ENCODE data around the gene STAT2.
A peak's percentile ranks its signal among the peaks of the same experiment; 100 is the strongest.
"Not testable (repeated sequence)": the region's sequence is repeated elsewhere in the genome, so short reads cannot be mapped to it uniquely, and the experiment has no call there.

STAT2 gene

GRCh38 chr12:56359851-56360767, at the start of gene STAT2:
Gene STAT2 (minus strand): TSS chr12:56360107. CDS start chr12:56356571, 3,536 bp downstream.
- Histone ChIP-seq H3K27me3 (ENCODE audit: control insufficient read depth, insufficient read depth, low read length) (no peaks in the 10 kb centered on the region), H3K9me3 (ENCODE audit: control insufficient read depth, insufficient read depth, low read length) (no peaks in the 10 kb centered on the region), H3K4me1 (ENCODE audit: control insufficient read depth, insufficient read depth, low read length) (0 out of 2 replicates have a peak, but pooled peaks cover 1% of the 10 kb centered on the region), H3K36me3 (ENCODE audit: control insufficient read depth, insufficient read depth, low read length) (peaks cover 12% of the 10 kb centered on the region; the same call in 1 of the 2 replicates), H3K4me3 (ENCODE audit: low read length) (peak within 1 kb of the TSS; percentile 88), H3K27ac (ENCODE audit: low read length) (no peak within 1 kb of the TSS)
- no CpG with 5 or more reads among the region's 54 CpGs for WGBS (ENCODE audit: insufficient coverage, insufficient read length)
- DNase-seq (ENCODE audit: low read depth, low spot score) = peak; percentile 99

- Histone ChIP-seq H3K9me3 (ENCODE audit: control insufficient read depth, insufficient read depth, low read length) (no peaks in the 10 kb centered on the region), H3K4me3 (ENCODE audit: low read length) (no peak overlapping the region), H3K36me3 (ENCODE audit: control insufficient read depth, insufficient read depth, low read length) (no peaks in the 10 kb centered on the region; the same call in 1 of the 2 replicates), H3K4me1 (ENCODE audit: control insufficient read depth, insufficient read depth, low read length) (no peaks in the 10 kb centered on the region), H3K27me3 (ENCODE audit: control insufficient read depth, insufficient read depth, low read length) (no peaks in the 10 kb centered on the region), H3K27ac (ENCODE audit: low read length) (no peak overlapping the region)
- WGBS (ENCODE audit: insufficient coverage, insufficient read length) = no CpG with 5 or more reads among the region's 5 CpGs
- no peak for DNase-seq (ENCODE audit: low read depth, low spot score)
These were observed 49.0 kb upstream of the STAT2 start for GRCh38 chr12:56408799-56409417.

- 100% methylated on average over 1 of the region's 3 CpGs for WGBS (ENCODE audit: insufficient coverage, insufficient read length)
- not testable (repeated sequence) for H3K4me1 ChIP-seq (ENCODE audit: control insufficient read depth, insufficient read depth, low read length)
These were observed 44.3 kb upstream of the STAT2 start for GRCh38 chr12:56404227-56404626.

GRCh38 chr12:56401612-56402011, 41.7 kb upstream of the STAT2 start:
- DNase-seq (ENCODE audit: low read depth, low spot score); H3K9me3 ChIP-seq (ENCODE audit: control insufficient read depth, insufficient read depth, low read length); H3K4me1 ChIP-seq (ENCODE audit: control insufficient read depth, insufficient read depth, low read length); H3K4me3 ChIP-seq (ENCODE audit: low read length); H3K36me3 ChIP-seq (ENCODE audit: control insufficient read depth, insufficient read depth, low read length); H3K27me3 ChIP-seq (ENCODE audit: control insufficient read depth, insufficient read depth, low read length); H3K27ac ChIP-seq (ENCODE audit: low read length): not testable (repeated sequence)

More at GRCh38 chr12:56404227-56404626, 44.3 kb upstream of the STAT2 start:
- H3K36me3 ChIP-seq (ENCODE audit: control insufficient read depth, insufficient read depth, low read length); H3K4me3 ChIP-seq (ENCODE audit: low read length); H3K27ac ChIP-seq (ENCODE audit: low read length); DNase-seq (ENCODE audit: low read depth, low spot score); H3K27me3 ChIP-seq (ENCODE audit: control insufficient read depth, insufficient read depth, low read length); H3K9me3 ChIP-seq (ENCODE audit: control insufficient read depth, insufficient read depth, low read length): not testable (repeated sequence)

- not testable (repeated sequence) for H3K27me3 ChIP-seq (ENCODE audit: control insufficient read depth, insufficient read depth, low read length); H3K27ac ChIP-seq (ENCODE audit: low read length); DNase-seq (ENCODE audit: low read depth, low spot score); H3K36me3 ChIP-seq (ENCODE audit: control insufficient read depth, insufficient read depth, low read length); H3K9me3 ChIP-seq (ENCODE audit: control insufficient read depth, insufficient read depth, low read length); H3K4me3 ChIP-seq (ENCODE audit: low read length); H3K4me1 ChIP-seq (ENCODE audit: control insufficient read depth, insufficient read depth, low read length)
- no CpG with 5 or more reads among the region's 3 CpGs for WGBS (ENCODE audit: insufficient coverage, insufficient read length)
These were observed 41.2 kb upstream of the STAT2 start for GRCh38 chr12:56401125-56401524.

GRCh38 chr12:56399466-56399865, 39.6 kb upstream of the STAT2 start:
- H3K36me3 ChIP-seq (ENCODE audit: control insufficient read depth, insufficient read depth, low read length); H3K4me3 ChIP-seq (ENCODE audit: low read length); H3K27me3 ChIP-seq (ENCODE audit: control insufficient read depth, insufficient read depth, low read length); H3K4me1 ChIP-seq (ENCODE audit: control insufficient read depth, insufficient read depth, low read length); H3K27ac ChIP-seq (ENCODE audit: low read length); H3K9me3 ChIP-seq (ENCODE audit: control insufficient read depth, insufficient read depth, low read length); DNase-seq (ENCODE audit: low read depth, low spot score): not testable (repeated sequence)
- WGBS (ENCODE audit: insufficient coverage, insufficient read length) = no CpG with 5 or more reads among the region's 3 CpGs

- H3K27me3 ChIP-seq (ENCODE audit: control insufficient read depth, insufficient read depth, low read length) = no peaks in the 10 kb centered on the region
- H3K9me3 ChIP-seq (ENCODE audit: control insufficient read depth, insufficient read depth, low read length) = no peaks in the 10 kb centered on the region; the same call in 1 of the 2 replicates
- no peak for DNase-seq (ENCODE audit: low read depth, low spot score)
- no peaks in the 10 kb centered on the region; the same call in 1 of the 2 replicates for H3K36me3 ChIP-seq (ENCODE audit: control insufficient read depth, insufficient read depth, low read length)
- no peak overlapping the region for H3K4me3 ChIP-seq (ENCODE audit: low read length)
- no peaks in the 10 kb centered on the region for H3K4me1 ChIP-seq (ENCODE audit: control insufficient read depth, insufficient read depth, low read length)
- no peak overlapping the region for H3K27ac ChIP-seq (ENCODE audit: low read length)
These were observed 38.4 kb upstream of the STAT2 start for GRCh38 chr12:56398324-56398723.

- no peaks in the 10 kb centered on the region for H3K27me3 ChIP-seq (ENCODE audit: control insufficient read depth, insufficient read depth, low read length)
- no peak for DNase-seq (ENCODE audit: low read depth, low spot score)
- H3K4me3 ChIP-seq (ENCODE audit: low read length) = no peak overlapping the region
- no CpG with 5 or more reads among the region's 2 CpGs for WGBS (ENCODE audit: insufficient coverage, insufficient read length)
- no peaks in the 10 kb centered on the region; the same call in 1 of the 2 replicates for H3K4me1 ChIP-seq (ENCODE audit: control insufficient read depth, insufficient read depth, low read length)
- no peaks in the 10 kb centered on the region for H3K9me3 ChIP-seq (ENCODE audit: control insufficient read depth, insufficient read depth, low read length)
- no peaks in the 10 kb centered on the region; the same call in 1 of the 2 replicates for H3K36me3 ChIP-seq (ENCODE audit: control insufficient read depth, insufficient read depth, low read length)
- no peak overlapping the region for H3K27ac ChIP-seq (ENCODE audit: low read length)
These were observed 32.4 kb upstream of the STAT2 start for GRCh38 chr12:56392331-56392730.

- H3K27ac ChIP-seq (ENCODE audit: low read length) = no peak overlapping the region
- no CpG with 5 or more reads among the region's 1 CpG for whole genome bisulfite sequencing (ENCODE audit: insufficient coverage, insufficient read length)
- no peaks in the 10 kb centered on the region for H3K9me3 ChIP-seq (ENCODE audit: control insufficient read depth, insufficient read depth, low read length)
- no peak for DNase-seq (ENCODE audit: low read depth, low spot score)
- H3K27me3 ChIP-seq (ENCODE audit: control insufficient read depth, insufficient read depth, low read length) = no peaks in the 10 kb centered on the region
- no peak overlapping the region for H3K4me3 ChIP-seq (ENCODE audit: low read length)
- no peaks in the 10 kb centered on the region; the same call in 1 of the 2 replicates for H3K36me3 ChIP-seq (ENCODE audit: control insufficient read depth, insufficient read depth, low read length)
- H3K4me1 ChIP-seq (ENCODE audit: control insufficient read depth, insufficient read depth, low read length) = peaks cover 1% of the 10 kb centered on the region; the same call in 1 of the 2 replicates
These were observed 31.8 kb upstream of the STAT2 start for GRCh38 chr12:56391721-56392120.

- Histone ChIP-seq H3K36me3 (ENCODE audit: control insufficient read depth, insufficient read depth, low read length) (no peaks in the 10 kb centered on the region), H3K4me1 (ENCODE audit: control insufficient read depth, insufficient read depth, low read length) (peaks cover 1% of the 10 kb centered on the region; the same call in 1 of the 2 replicates), H3K27me3 (ENCODE audit: control insufficient read depth, insufficient read depth, low read length) (no peaks in the 10 kb centered on the region), H3K4me3 (ENCODE audit: low read length) (no peak overlapping the region), H3K27ac (ENCODE audit: low read length) (no peak overlapping the region), H3K9me3 (ENCODE audit: control insufficient read depth, insufficient read depth, low read length) (no peaks in the 10 kb centered on the region)
- no peak for DNase-seq (ENCODE audit: low read depth, low spot score)
- no CpG with 5 or more reads among the region's 5 CpGs for WGBS (ENCODE audit: insufficient coverage, insufficient read length)
These were observed 29.5 kb upstream of the STAT2 start for GRCh38 chr12:56389412-56389811.
